Measurements from ENCODE around the gene C1orf94.

The C1orf94 gene

GRCh38 chr1:34263406-34263805, 86.7 kb downstream of the C1orf94 start:
- FAIRE-seq: no peak

- FAIRE-seq: no peak
Observed at GRCh38 chr1:34265396-34265795, 88.7 kb downstream of the C1orf94 start.

- FAIRE-seq: no peak
Observed at GRCh38 chr1:34266127-34266951, 89.6 kb downstream of the C1orf94 start.

- no peak for FAIRE-seq
Observed at GRCh38 chr1:34267326-34267725, 90.6 kb downstream of the C1orf94 start.

- FAIRE-seq: no peak
Observed at GRCh38 chr1:34268311-34268954, 91.7 kb downstream of the C1orf94 start.

All from G401.6 (cell line).